AG10803 (cell line): ENCODE results near the gene PRKAG2.

ENCODE experiments used
- DNase-seq: peaks from one replicate; pipeline ENCODE4 v3.0.0; 2010; ENCODE audit warnings: low read depth
- H3K4me3 ChIP-seq: 2 replicates; pipeline ENCODE4 v1.5.1; 2011; ENCODE audit warnings: mild to moderate bottlenecking, low read length, control low read depth
- TF ChIP-seq, protein P1 (sequence below): conservative IDR thresholded peaks from 2 replicates; pipeline ENCODE4 v1.5.1; 2011; ENCODE audit warnings: mild to moderate bottlenecking, low read length, control low read depth, inconsistent platforms

PRKAG2 gene

DNA sequence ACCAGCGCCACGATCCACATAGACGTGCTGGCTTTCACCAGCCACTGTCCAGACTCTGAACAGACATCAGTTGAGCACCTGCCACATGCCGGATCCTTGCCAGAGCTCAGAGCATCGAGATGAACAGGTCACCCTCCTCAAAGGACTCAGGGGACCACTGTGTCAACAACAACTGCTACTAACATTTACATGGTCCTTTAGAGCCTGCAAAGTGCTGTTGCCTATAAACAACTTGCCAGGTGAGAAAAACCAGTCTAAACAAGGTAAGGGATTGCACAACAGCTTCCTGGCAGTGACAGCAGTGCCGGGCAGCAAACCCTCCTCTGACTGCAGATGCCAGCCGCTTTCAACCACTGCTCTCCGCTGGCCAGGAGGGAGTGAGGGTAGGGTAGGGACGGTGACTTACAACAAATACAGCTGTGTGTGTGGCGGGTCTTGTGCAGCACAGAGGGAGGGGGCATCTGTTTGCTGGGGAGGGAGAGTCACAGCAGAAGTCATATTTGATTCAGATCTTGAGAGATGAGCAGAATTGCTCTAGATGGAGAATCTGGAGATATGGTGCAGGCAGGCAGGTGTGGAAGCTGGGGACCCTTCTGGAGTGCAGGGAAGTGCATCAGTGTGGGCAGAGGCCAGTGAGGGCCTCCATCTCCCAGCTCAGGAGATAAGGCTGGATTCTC lies 324.4 kb downstream of the PRKAG2 start:
- TF ChIP-seq, protein P1, sequence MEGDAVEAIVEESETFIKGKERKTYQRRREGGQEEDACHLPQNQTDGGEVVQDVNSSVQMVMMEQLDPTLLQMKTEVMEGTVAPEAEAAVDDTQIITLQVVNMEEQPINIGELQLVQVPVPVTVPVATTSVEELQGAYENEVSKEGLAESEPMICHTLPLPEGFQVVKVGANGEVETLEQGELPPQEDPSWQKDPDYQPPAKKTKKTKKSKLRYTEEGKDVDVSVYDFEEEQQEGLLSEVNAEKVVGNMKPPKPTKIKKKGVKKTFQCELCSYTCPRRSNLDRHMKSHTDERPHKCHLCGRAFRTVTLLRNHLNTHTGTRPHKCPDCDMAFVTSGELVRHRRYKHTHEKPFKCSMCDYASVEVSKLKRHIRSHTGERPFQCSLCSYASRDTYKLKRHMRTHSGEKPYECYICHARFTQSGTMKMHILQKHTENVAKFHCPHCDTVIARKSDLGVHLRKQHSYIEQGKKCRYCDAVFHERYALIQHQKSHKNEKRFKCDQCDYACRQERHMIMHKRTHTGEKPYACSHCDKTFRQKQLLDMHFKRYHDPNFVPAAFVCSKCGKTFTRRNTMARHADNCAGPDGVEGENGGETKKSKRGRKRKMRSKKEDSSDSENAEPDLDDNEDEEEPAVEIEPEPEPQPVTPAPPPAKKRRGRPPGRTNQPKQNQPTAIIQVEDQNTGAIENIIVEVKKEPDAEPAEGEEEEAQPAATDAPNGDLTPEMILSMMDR = no peak
- no peak overlapping the region for H3K4me3 ChIP-seq
- no peak for DNase-seq

DNA sequence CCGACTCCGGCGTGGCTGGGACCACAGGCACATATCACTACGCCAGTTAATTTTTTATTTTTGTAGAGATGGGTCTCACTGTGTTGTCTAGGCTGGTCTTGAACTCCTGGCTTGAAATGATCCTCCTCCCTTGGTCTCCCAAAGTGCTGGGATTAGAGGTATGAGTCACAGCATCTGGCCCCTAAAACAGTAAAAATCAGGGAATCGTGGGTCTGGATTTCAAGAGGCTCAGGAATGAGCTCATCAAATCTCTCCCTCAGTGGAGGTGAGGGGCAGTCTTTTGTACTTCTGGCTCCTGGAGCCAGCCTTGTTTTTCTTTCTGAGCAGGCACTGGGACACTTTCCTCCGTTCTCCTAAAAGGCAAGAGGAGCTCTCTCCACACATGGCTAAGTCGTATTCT lies 325.1 kb downstream of the PRKAG2 start:
- DNase-seq = no peak
- no peak overlapping the region for H3K4me3 ChIP-seq
- TF ChIP-seq, protein P1 = no peak

DNA sequence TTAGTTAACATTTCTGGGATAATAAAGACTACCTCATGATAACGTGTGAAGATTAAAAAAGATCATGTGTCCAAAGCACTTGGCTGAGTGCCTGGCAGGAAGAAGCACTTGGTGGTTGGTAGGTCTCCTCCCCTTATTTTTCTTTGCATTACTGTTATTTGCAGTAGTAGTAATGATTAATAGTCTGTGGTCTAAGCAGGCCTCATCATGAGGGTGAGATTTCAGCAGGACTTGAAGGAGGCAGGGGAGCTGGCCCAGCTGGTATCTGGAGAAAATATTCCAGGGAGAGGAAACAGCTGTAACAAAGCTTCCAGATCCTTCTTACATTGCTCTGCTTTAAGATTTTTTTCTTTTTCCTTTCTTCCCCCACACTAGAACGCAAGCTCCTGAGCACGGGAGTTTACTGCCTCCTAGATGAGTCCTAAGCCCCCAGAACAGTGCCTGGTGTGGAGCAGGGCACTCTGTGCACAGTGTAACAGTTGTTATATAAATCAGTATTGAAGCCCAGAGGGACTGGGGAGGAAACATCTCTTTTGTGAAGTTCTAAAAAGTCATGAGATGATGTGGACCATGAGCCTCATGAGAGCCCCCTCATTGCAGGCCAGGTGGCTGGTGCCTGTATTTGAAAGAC lies 326.1 kb downstream of the PRKAG2 start:
- TF ChIP-seq, protein P1 = no peak
- DNase-seq = peak; percentile 82
- H3K4me3 ChIP-seq = no peak overlapping the region

GRCh38 chr7:151549644-151550043 lies 327.3 kb downstream of the PRKAG2 start:
- TF ChIP-seq, protein P1 = no peak
- H3K4me3 ChIP-seq = no peak overlapping the region
- DNase-seq = no peak

- TF ChIP-seq, protein P1 = no peak
- no peak overlapping the region for H3K4me3 ChIP-seq
- no peak for DNase-seq
These were observed 327.8 kb downstream of the PRKAG2 start for GRCh38 chr7:151549083-151549482.

- TF ChIP-seq, protein P1 = no peak
- H3K4me3 ChIP-seq = no peak overlapping the region
- DNase-seq = no peak
These were observed 332.7 kb downstream of the PRKAG2 start for GRCh38 chr7:151544183-151544582.

DNA sequence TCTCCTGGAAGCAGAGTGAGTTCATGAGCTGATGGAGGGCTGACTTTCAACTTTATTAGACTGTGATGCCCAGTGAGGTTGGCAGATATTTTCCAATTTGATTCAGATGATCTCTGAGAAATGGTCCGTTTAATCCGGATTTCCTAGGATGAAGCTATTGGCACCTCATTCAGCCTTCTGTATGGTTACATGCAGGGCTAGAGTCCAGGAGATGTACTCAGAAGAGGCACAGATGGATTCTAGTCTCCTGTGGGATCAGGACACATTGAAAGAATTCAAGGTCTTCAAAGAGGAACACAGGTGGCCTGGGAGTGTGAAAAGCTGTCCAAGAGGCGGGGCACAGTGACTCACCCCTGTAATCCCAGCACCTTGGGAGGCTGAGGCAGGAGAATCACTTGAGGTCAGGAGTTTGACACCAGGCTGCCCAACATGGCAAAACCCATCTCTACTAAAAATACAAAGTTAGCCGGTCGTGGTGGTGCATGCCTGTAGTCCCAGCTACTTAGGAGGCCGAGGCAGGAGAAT lies 334.2 kb downstream of the PRKAG2 start:
- DNase-seq = no peak
- TF ChIP-seq, protein P1 = no peak
- no peak overlapping the region for H3K4me3 ChIP-seq
